IgD-negative memory B cell (primary cell): Measurements from ENCODE around the gene CDC37L1. TPM values are rescaled to one million over a fixed set of nuclear protein-coding genes. Genes with fewer than 3 reads are reported as not detected.
"Not testable (repeated sequence)": the region's sequence is repeated elsewhere in the genome, so short reads cannot be mapped to it uniquely, and the experiment has no call there.

Experiments
- H3K27ac Mint-ChIP-seq, 3 donors: one replicate each; pipeline ENCODE4 v1.8.0; 2020 to 2022; ENCODE audit warnings: mild to moderate bottlenecking in 3 of 3, mixed read lengths in 3 of 3, moderate library complexity in 1 of 3
- H3K27me3 Mint-ChIP-seq: one replicate; pipeline ENCODE4 v1.8.0; 2021; ENCODE audit warnings: mixed read lengths
- H3K36me3 Mint-ChIP-seq: one replicate; pipeline ENCODE4 v1.8.0; 2020; ENCODE audit warnings: mild to moderate bottlenecking, mixed read lengths
- H3K4me1 Mint-ChIP-seq, 3 donors: one replicate each; pipeline ENCODE4 v1.8.0; 2020 to 2022; ENCODE audit warnings: mixed read lengths in 3 of 3, mild to moderate bottlenecking in 1 of 3
- H3K4me3 Mint-ChIP-seq, 4 donors: one replicate each; pipeline ENCODE4 v1.8.0; 2020 to 2022; ENCODE audit warnings: mild to moderate bottlenecking in 4 of 4, mixed read lengths in 4 of 4, moderate library complexity in 3 of 4
- H3K9me3 Mint-ChIP-seq, 3 donors: one replicate each; pipeline ENCODE4 v1.8.0; 2020 to 2021; ENCODE audit warnings: mixed read lengths in 3 of 3, mild to moderate bottlenecking in 1 of 3
- polyA plus RNA-seq: library from polyadenylated mRNA; unstranded; fragments of 300-500 nt; fragmentation: Illumina TruSeq; gene quantifications from one replicate; pipeline ENCODE4 v1.2.3, GENCODE V29; 2021

CDC37L1 gene
- polyA plus RNA-seq, 1 donor from 2014 or later = 13.4 TPM

GRCh38 chr9:4741365-4742089, 62.2 kb downstream of the CDC37L1 start:
- Mint-ChIP-seq H3K27me3 (no peaks in the 10 kb centered on the region), H3K27ac (peak overlapping the region; percentile 41 to 92 (median 71)), H3K36me3 (peaks cover 3% of the 10 kb centered on the region), H3K4me3 (peak overlapping the region; percentile 76 to 100 (median 92)), H3K4me1 (peaks cover 10 to 27% (median 18%) of the 10 kb centered on the region in 3 donors), H3K9me3 (no peaks in the 10 kb centered on the region)

- peaks cover 10 to 24% (median 17%) of the 10 kb centered on the region in 3 donors for H3K4me1 Mint-ChIP-seq
- H3K27ac Mint-ChIP-seq = peak overlapping the region; percentile 41 to 92 (median 71)
- H3K4me3 Mint-ChIP-seq = peak overlapping the region; percentile 76 to 100 (median 92)
- no peaks in the 10 kb centered on the region for H3K9me3 Mint-ChIP-seq
- no peaks in the 10 kb centered on the region for H3K27me3 Mint-ChIP-seq
- H3K36me3 Mint-ChIP-seq = peaks cover 3% of the 10 kb centered on the region
These were observed 62.9 kb downstream of the CDC37L1 start for GRCh38 chr9:4742246-4742645.

- Mint-ChIP-seq H3K4me3 (peak overlapping the region; percentile 31 to 100 (median 39)), H3K9me3 (no peaks in the 10 kb centered on the region), H3K4me1 (peaks cover 10 to 19% (median 17%) of the 10 kb centered on the region in 3 donors), H3K27me3 (no peaks in the 10 kb centered on the region), H3K27ac (peak overlapping the region in 1 of 3 donors; percentile 41), H3K36me3 (peaks cover 3% of the 10 kb centered on the region)
These were observed 63.9 kb downstream of the CDC37L1 start for GRCh38 chr9:4743131-4743875.

GRCh38 chr9:4746278-4747030, 67.1 kb downstream of the CDC37L1 start:
- H3K36me3 Mint-ChIP-seq = peaks cover 3% of the 10 kb centered on the region
- peaks cover 0 to 9% (median 8%) of the 10 kb centered on the region in 3 donors for H3K4me1 Mint-ChIP-seq
- H3K4me3 Mint-ChIP-seq = no peak overlapping the region
- H3K9me3 Mint-ChIP-seq = no peaks in the 10 kb centered on the region
- H3K27me3 Mint-ChIP-seq = peaks cover 2% of the 10 kb centered on the region
- H3K27ac Mint-ChIP-seq = no peak overlapping the region

GRCh38 chr9:4748612-4749011, 69.2 kb downstream of the CDC37L1 start:
- peak overlapping the region in 1 of 4 donors; percentile 39 for H3K4me3 Mint-ChIP-seq
- peaks cover 2% of the 10 kb centered on the region for H3K27me3 Mint-ChIP-seq
- peaks cover 2 to 3% (median 2%) of the 10 kb centered on the region in 3 donors for H3K4me1 Mint-ChIP-seq
- H3K27ac Mint-ChIP-seq = no peak overlapping the region
- H3K9me3 Mint-ChIP-seq = no peaks in the 10 kb centered on the region
- peaks cover 5% of the 10 kb centered on the region for H3K36me3 Mint-ChIP-seq

- H3K4me1 Mint-ChIP-seq = peaks cover 3 to 4% (median 3%) of the 10 kb centered on the region in 3 donors
- no peak overlapping the region for H3K4me3 Mint-ChIP-seq
- H3K9me3 Mint-ChIP-seq = no peaks in the 10 kb centered on the region
- peaks cover 2% of the 10 kb centered on the region for H3K36me3 Mint-ChIP-seq
- no peak overlapping the region for H3K27ac Mint-ChIP-seq
- peaks cover 2% of the 10 kb centered on the region for H3K27me3 Mint-ChIP-seq
These were observed 70.8 kb downstream of the CDC37L1 start for GRCh38 chr9:4750023-4750673.

- H3K4me3 Mint-ChIP-seq, H3K9me3 Mint-ChIP-seq, H3K27me3 Mint-ChIP-seq, H3K4me1 Mint-ChIP-seq, H3K36me3 Mint-ChIP-seq: not testable (repeated sequence)
- peak overlapping the region in 1 of 3 donors; percentile 16 for H3K27ac Mint-ChIP-seq
These were observed 75.2 kb downstream of the CDC37L1 start for GRCh38 chr9:4754530-4754929.

- H3K27ac Mint-ChIP-seq = no peak overlapping the region
These were observed 75.7 kb downstream of the CDC37L1 start for GRCh38 chr9:4755026-4755609.

GRCh38 chr9:4756420-4756819, 77.1 kb downstream of the CDC37L1 start:
- Mint-ChIP-seq H3K9me3 (no peaks in the 10 kb centered on the region), H3K4me3 (no peak overlapping the region), H3K36me3 (peaks cover 4% of the 10 kb centered on the region), H3K4me1 (peaks cover 2 to 7% (median 4%) of the 10 kb centered on the region in 3 donors), H3K27ac (no peak overlapping the region), H3K27me3 (no peaks in the 10 kb centered on the region)

More at GRCh38 chr9:4755026-4755609, 75.7 kb downstream of the CDC37L1 start:
- Mint-ChIP-seq H3K27me3 (no peaks in the 10 kb centered on the region), H3K4me3 (peak overlapping the region in 1 of 4 donors; percentile 28), H3K9me3 (no peaks in the 10 kb centered on the region), H3K36me3 (peaks cover 4% of the 10 kb centered on the region), H3K4me1 (peaks cover 2 to 7% (median 4%) of the 10 kb centered on the region in 3 donors)

Other genes starting within 250 kb of the CDC37L1 start
- not detected for gene SLC1A1, start 189.1 kb upstream of the CDC37L1 start, polyA plus RNA-seq
- gene PLPP6, start 17.3 kb upstream of the CDC37L1 start, polyA plus RNA-seq = 2.2 TPM
- not detected for gene SPATA6L, start 13.1 kb upstream of the CDC37L1 start, polyA plus RNA-seq
- gene AK3, start 61.6 kb downstream of the CDC37L1 start, polyA plus RNA-seq = 25.1 TPM
- gene RCL1, start 113.4 kb downstream of the CDC37L1 start, polyA plus RNA-seq = 16.0 TPM